Measurements from ENCODE around the gene NCAN. TPM values are rescaled to one million over a fixed set of nuclear protein-coding genes. Genes with fewer than 3 reads are reported as not detected.

NCAN gene
- total RNA-seq, 3 donors from 2014 or later = not detected

GRCh38 chr19:19227217-19227616 lies 15.5 kb downstream of the NCAN start:
- Histone ChIP-seq H3K27ac (no peak overlapping the region), H3K9me3 (no peaks in the 10 kb centered on the region), H3K4me3 (no peak overlapping the region), H3K27me3 (peaks cover 3 to 50% of the 10 kb centered on the region in 2 donors), H3K36me3 (no peaks in the 10 kb centered on the region), H3K4me1 (no peaks in the 10 kb centered on the region)
- no peak for TF ChIP-seq POLR2AphosphoS5 (IDR thresholded peaks at IDR 0.05)
- TF ChIP-seq, protein P1, sequence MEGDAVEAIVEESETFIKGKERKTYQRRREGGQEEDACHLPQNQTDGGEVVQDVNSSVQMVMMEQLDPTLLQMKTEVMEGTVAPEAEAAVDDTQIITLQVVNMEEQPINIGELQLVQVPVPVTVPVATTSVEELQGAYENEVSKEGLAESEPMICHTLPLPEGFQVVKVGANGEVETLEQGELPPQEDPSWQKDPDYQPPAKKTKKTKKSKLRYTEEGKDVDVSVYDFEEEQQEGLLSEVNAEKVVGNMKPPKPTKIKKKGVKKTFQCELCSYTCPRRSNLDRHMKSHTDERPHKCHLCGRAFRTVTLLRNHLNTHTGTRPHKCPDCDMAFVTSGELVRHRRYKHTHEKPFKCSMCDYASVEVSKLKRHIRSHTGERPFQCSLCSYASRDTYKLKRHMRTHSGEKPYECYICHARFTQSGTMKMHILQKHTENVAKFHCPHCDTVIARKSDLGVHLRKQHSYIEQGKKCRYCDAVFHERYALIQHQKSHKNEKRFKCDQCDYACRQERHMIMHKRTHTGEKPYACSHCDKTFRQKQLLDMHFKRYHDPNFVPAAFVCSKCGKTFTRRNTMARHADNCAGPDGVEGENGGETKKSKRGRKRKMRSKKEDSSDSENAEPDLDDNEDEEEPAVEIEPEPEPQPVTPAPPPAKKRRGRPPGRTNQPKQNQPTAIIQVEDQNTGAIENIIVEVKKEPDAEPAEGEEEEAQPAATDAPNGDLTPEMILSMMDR (IDR thresholded peaks at IDR 0.05) = no peak
- TF ChIP-seq POLR2A (IDR thresholded peaks at IDR 0.05) = no peak
- no peak for DNase-seq (ENCODE audit: low spot score in 2 of 2)
- intact Hi-C loops (cut with DNase I; ENCODE audit: low total_unique reads) = no loop called here

DNA sequence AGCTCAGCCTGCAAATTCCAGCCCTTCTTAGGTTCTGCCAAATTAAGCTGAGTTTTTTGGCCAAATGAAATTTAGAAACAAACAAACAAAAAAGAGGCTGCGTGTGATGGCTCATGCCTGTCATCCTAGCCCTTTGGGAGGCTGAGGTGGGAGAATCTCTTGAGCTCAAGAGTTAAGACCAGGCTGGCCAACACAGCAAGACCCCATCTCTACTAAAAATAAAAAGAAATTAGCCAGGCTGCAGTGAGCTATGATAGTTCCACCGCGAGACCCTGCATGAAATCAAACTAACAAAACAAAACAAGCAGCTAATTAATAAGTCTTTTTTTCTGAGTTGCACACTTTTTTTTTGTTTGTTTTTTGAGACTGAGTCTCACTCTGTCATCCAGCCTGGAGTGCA lies 17.9 kb downstream of the NCAN start:
- peaks cover 3 to 39% of the 10 kb centered on the region in 2 donors for H3K27me3 ChIP-seq
- no peaks in the 10 kb centered on the region for H3K4me1 ChIP-seq
- H3K9me3 ChIP-seq = peaks cover 10 to 19% of the 10 kb centered on the region in 2 donors
- H3K27ac ChIP-seq = no peak overlapping the region
- no peaks in the 10 kb centered on the region for H3K36me3 ChIP-seq
- no peak overlapping the region for H3K4me3 ChIP-seq
- intact Hi-C loops (cut with DNase I; ENCODE audit: low total_unique reads) = no loop called here
- DNase-seq (ENCODE audit: low spot score in 2 of 2) = no peak
- TF ChIP-seq, protein P1 (IDR thresholded peaks at IDR 0.05) = no peak
- TF ChIP-seq POLR2AphosphoS5 (IDR thresholded peaks at IDR 0.05) = no peak
- no peak for TF ChIP-seq POLR2A (IDR thresholded peaks at IDR 0.05)

GRCh38 chr19:19230999-19231398 lies 19.2 kb downstream of the NCAN start:
- Histone ChIP-seq H3K9me3 (peaks cover 21 to 32% of the 10 kb centered on the region in 2 donors), H3K4me3 (no peak overlapping the region), H3K4me1 (no peaks in the 10 kb centered on the region), H3K27me3 (peaks cover 3 to 26% of the 10 kb centered on the region in 2 donors), H3K27ac (no peak overlapping the region), H3K36me3 (no peaks in the 10 kb centered on the region)
- TF ChIP-seq, protein P1 (IDR thresholded peaks at IDR 0.05) = no peak
- intact Hi-C loops (cut with DNase I; ENCODE audit: low total_unique reads) = no loop called here
- no peak for DNase-seq (ENCODE audit: low spot score in 2 of 2)

DNA sequence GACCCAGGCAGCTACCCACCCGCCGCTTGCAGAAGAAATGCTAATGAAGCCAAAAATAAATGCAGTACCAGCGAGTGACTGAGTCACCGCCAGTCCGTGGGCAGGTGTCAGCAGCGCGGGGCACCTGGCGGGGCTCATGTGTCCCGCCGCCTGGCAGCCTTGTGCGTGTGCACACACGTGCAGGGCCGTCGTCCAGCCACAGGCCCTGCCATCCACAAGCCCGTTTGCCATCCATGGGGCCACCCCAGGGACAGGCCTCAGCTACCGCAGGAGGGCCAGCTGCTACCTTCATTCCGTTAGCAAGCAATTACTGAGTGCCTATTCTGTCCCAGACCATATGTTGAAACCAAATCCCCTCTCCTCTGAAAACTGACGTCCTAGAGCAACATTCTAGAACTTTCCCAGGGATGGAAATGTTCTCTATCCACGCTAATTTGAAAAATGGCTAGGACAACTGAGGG lies 20.5 kb downstream of the NCAN start:
- Histone ChIP-seq H3K4me1 (no peaks in the 10 kb centered on the region), H3K9me3 (peaks cover 21 to 34% of the 10 kb centered on the region in 2 donors), H3K27ac (no peak overlapping the region), H3K27me3 (peaks cover under 1 to 13% of the 10 kb centered on the region in 2 donors), H3K4me3 (no peak overlapping the region), H3K36me3 (no peaks in the 10 kb centered on the region)
- no peak for DNase-seq (ENCODE audit: low spot score in 2 of 2)
- no peak for TF ChIP-seq POLR2A (IDR thresholded peaks at IDR 0.05)
- TF ChIP-seq POLR2AphosphoS5 (IDR thresholded peaks at IDR 0.05) = no peak
- TF ChIP-seq, protein P1 (IDR thresholded peaks at IDR 0.05) = no peak
- intact Hi-C loops (cut with DNase I; ENCODE audit: low total_unique reads) = no loop called here

- H3K9me3 ChIP-seq = peaks cover 21 to 34% of the 10 kb centered on the region in 2 donors
- intact Hi-C loops (cut with DNase I; ENCODE audit: low total_unique reads) = no loop called here
Observed at GRCh38 chr19:19234220-19234816, 22.6 kb downstream of the NCAN start.

More at GRCh38 chr19:19234220-19234816, 22.6 kb downstream of the NCAN start:
- Histone ChIP-seq H3K36me3 (no peaks in the 10 kb centered on the region), H3K4me1 (no peaks in the 10 kb centered on the region), H3K27ac (no peak overlapping the region), H3K4me3 (no peak overlapping the region), H3K27me3 (no peaks in the 10 kb centered on the region)
- TF ChIP-seq, protein P1 (IDR thresholded peaks at IDR 0.05) = no peak
- TF ChIP-seq POLR2A (IDR thresholded peaks at IDR 0.05) (no peak), POLR2AphosphoS5 (IDR thresholded peaks at IDR 0.05) (no peak)
- no peak for DNase-seq (ENCODE audit: low spot score in 2 of 2)
